ENCODE data around the gene C11orf98. TPM values are rescaled to one million over a fixed set of nuclear protein-coding genes. Genes with fewer than 3 reads are reported as not detected.
A peak's percentile ranks its signal among the peaks of the same experiment; 100 is the strongest.
"Not testable (repeated sequence)": the region's sequence is repeated elsewhere in the genome, so short reads cannot be mapped to it uniquely, and the experiment has no call there.

C11orf98 gene
- total RNA-seq, 3 donors from 2014 or later: 174 to 212 (median 206) TPM

DNA sequence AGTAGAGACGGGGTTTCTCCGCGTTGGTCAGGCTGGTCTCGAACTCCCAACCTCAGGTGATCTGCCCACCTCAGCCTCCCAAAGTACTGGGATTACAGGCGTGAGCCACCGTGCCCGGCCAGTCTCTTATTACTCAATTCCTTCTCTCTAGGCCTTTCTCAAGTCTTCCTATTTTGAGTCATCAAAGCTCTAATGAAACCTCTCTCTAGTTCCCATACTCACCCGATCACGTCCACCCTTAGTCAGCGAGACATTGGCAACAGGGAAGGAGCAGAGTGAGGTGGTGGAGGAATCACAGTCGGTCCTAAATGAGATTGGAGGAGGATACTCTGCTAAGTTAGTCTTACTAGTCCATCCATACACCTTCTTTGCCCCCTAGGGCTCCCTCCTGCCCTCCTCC, 37.2 kb upstream of the C11orf98 start:
- DNase-seq: no peak
- no peak for ATAC-seq
- Mint-ChIP-seq H3K36me3 (ENCODE audit: insufficient read depth) (peaks cover 5% of the 10 kb centered on the region), H3K27me3 (ENCODE audit: low read depth) (no peaks in the 10 kb centered on the region), H3K4me3 (no peak overlapping the region), H3K4me1 (ENCODE audit: low read depth) (peaks cover 20% of the 10 kb centered on the region), H3K9me3 (no peaks in the 10 kb centered on the region)

DNA sequence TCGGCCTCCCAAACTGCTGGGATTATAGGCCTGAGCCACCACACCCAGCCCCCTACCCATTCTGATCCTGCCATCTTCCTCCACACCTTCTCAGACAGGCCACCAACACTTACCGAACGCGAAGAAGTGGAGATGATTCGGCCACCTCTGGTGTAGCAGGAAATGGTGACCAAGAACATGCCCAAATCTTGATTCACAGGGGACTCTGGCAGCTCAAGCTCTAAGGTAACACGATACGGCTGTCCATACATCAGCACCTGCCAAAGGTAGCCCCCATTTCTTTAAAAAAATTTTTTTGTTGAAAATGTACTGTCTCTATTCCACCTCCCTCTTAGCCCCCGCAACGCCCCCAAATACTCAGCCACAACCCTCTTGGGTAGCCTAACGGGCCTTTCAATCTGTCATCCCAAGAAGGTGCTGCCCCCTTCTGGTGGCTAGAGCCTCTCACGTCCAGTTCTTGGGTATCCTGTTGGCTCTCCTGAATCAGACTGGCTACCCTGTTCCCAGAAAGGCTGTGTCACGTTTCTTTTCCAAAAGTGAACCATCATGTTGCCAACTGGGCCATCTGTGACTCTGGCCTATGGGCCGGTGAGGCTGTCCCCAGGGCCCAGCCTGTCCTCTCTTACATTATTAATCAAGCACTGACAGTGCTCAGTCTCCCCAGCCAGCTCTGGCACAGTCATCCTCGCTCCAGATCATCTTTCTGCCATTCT, 29.6 kb upstream of the C11orf98 start:
- DNase-seq (peak; percentile 75), ATAC-seq (peak; percentile 93 to 96)
- H3K27me3 Mint-ChIP-seq (ENCODE audit: low read depth): no peaks in the 10 kb centered on the region
- peaks cover 20% of the 10 kb centered on the region for H3K36me3 Mint-ChIP-seq (ENCODE audit: insufficient read depth)
- no peak overlapping the region for H3K4me3 Mint-ChIP-seq
- H3K4me1 Mint-ChIP-seq (ENCODE audit: low read depth): peaks cover 6% of the 10 kb centered on the region
- no peaks in the 10 kb centered on the region for H3K9me3 Mint-ChIP-seq

DNA sequence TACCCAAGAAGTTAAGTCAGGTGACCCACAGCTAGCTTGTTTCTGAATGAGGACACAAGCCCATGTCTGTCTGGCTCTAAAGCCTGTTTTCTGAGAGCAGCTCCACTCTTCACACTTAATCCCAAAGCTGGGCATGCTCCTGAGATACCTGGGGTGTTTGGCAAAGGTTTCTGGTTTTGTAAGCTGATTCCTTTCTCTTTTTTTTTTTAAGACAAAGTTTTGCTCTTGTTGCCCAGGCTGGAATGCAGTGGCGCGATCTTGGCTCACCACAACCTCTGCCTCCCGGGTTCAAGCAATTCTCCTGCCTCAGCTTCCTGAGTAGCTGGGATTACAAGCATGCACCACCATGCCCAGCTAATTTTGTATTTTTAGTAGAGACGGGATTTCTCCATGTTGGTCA, 28.6 kb upstream of the C11orf98 start:
- H3K4me1 Mint-ChIP-seq (ENCODE audit: low read depth); DNase-seq; H3K4me3 Mint-ChIP-seq; H3K9me3 Mint-ChIP-seq; ATAC-seq; H3K27me3 Mint-ChIP-seq (ENCODE audit: low read depth): not testable (repeated sequence)
- peaks cover 20% of the 10 kb centered on the region for H3K36me3 Mint-ChIP-seq (ENCODE audit: insufficient read depth)

DNA sequence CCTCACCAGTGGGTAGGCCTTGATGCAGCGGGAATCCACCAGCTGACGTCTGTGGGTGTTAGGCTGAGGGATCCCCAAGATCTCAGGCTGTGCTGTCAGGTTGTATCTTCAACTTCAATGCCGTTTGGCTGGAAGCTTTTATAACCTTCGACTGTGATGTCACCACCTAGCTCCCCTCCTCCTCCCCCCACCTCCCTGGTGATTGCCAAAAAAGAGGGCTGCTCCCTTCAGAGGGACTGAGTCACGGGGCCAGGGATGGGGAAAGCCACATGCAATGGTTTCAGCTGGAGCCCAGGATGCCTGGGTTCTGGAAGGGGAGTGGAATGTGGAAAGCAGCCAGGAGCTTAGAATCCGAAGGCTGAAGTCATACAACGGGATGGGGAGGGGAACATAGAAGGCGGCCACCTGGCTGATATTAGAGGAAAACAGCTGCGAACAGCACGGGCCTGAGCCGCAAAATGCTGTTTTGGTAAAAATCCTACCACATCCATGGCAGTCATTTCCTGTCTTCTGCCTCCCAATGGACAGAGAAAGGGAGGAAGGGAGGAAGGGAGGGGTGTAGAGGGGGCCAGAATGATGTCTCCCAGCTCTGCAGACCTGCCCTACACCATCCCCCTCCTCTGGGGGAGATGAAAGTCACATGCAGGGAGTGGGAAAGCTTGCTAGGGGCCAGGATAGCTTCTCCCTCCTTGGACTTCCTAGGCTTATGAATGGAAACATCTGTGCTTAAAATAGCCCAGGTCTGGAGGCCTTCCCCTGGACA, 24.6 kb upstream of the C11orf98 start, which contains the start of gene LRRN4CL:
Gene LRRN4CL, minus strand, starts transcription at position 110 of the 763 bp plus-strand sequence. CDS start 1,022 bp downstream, outside the sequence.
- DNase-seq (no peak), ATAC-seq (no peak)
- H3K27me3 Mint-ChIP-seq (ENCODE audit: low read depth): peaks cover 4% of the 10 kb centered on the region
- peaks cover 16% of the 10 kb centered on the region for H3K36me3 Mint-ChIP-seq (ENCODE audit: insufficient read depth)
- H3K4me1 Mint-ChIP-seq (ENCODE audit: low read depth): peaks cover 1% of the 10 kb centered on the region
- no peak within 1 kb of the TSS for H3K4me3 Mint-ChIP-seq
- H3K9me3 Mint-ChIP-seq: no peaks in the 10 kb centered on the region

DNA sequence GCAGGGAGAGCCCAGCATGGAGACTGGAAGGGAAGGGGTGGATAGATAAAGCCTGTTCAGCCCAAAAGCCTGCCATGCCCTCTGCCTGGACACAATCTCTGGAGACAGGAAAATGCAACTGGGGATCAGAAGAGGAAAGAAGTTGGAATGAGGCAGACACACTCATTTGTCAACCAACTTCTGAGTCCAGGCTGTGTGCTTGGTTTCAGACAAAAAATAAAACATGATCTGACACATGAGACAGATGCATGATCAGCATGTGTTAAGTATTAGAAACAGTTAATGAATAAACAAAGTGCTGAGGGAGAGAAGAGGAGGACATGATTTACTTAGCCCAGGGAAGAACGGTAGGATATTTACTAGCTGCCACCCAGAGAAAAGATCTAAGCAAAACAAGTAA, 23.5 kb upstream of the C11orf98 start:
- ATAC-seq (no peak), DNase-seq (no peak)
- peaks cover 16% of the 10 kb centered on the region for H3K36me3 Mint-ChIP-seq (ENCODE audit: insufficient read depth)
- H3K4me3 Mint-ChIP-seq: no peak overlapping the region
- H3K27me3 Mint-ChIP-seq (ENCODE audit: low read depth): peaks cover 4% of the 10 kb centered on the region
- H3K4me1 Mint-ChIP-seq (ENCODE audit: low read depth): no peaks in the 10 kb centered on the region
- H3K9me3 Mint-ChIP-seq: no peaks in the 10 kb centered on the region

- Mint-ChIP-seq H3K4me1 (ENCODE audit: low read depth) (no peaks in the 10 kb centered on the region), H3K9me3 (no peaks in the 10 kb centered on the region), H3K27me3 (ENCODE audit: low read depth) (peaks cover 4% of the 10 kb centered on the region), H3K4me3 (no peak overlapping the region), H3K36me3 (ENCODE audit: insufficient read depth) (peaks cover 14% of the 10 kb centered on the region)
- ATAC-seq: peak in 1 of 2 donors; percentile 37
- no peak for DNase-seq
These were observed 22.7 kb upstream of the C11orf98 start for GRCh38 chr11:62687508-62688396.

- H3K36me3 Mint-ChIP-seq (ENCODE audit: insufficient read depth): peaks cover 8% of the 10 kb centered on the region
- ATAC-seq: no peak
- H3K4me1 Mint-ChIP-seq (ENCODE audit: low read depth): peaks cover 17% of the 10 kb centered on the region
These were observed 17.5 kb upstream of the C11orf98 start for GRCh38 chr11:62682518-62682917.

DNA sequence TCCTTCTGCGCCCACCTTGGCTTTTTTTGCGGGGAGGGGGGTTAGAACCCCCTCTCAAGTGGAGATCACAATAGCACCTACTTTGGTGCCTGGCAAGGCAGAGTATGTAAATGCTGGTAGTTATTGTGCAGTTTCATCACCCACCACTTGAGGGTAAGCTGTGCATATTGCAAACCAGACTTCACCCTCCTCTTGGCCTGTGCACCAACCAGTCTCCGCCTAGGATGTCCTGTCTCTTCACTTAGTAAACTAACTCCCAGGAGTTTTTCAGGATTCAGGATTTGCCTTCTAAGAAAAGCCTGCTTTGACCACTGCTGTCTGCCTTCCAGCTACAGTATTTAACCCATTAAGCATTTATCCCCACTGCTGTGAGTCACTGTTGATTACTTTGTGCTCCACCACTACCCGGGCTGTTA, 15.8 kb upstream of the C11orf98 start:
- Mint-ChIP-seq H3K9me3 (no peaks in the 10 kb centered on the region), H3K36me3 (ENCODE audit: insufficient read depth) (peaks cover 11% of the 10 kb centered on the region), H3K27me3 (ENCODE audit: low read depth) (no peaks in the 10 kb centered on the region), H3K4me3 (peak overlapping the region; percentile 64), H3K4me1 (ENCODE audit: low read depth) (peaks cover 25% of the 10 kb centered on the region)
- ATAC-seq (peak; percentile 64 to 70), DNase-seq (no peak)

More at GRCh38 chr11:62682518-62682917, 17.5 kb upstream of the C11orf98 start:
- DNase-seq: no peak
- no peaks in the 10 kb centered on the region for H3K27me3 Mint-ChIP-seq (ENCODE audit: low read depth)
- H3K4me3 Mint-ChIP-seq: no peak overlapping the region
- no peaks in the 10 kb centered on the region for H3K9me3 Mint-ChIP-seq

- no peaks in the 10 kb centered on the region for H3K27me3 Mint-ChIP-seq (ENCODE audit: low read depth)
- no peaks in the 10 kb centered on the region for H3K9me3 Mint-ChIP-seq
These were observed 14.0 kb upstream of the C11orf98 start, which contains the start of gene UBXN1 for GRCh38 chr11:62678770-62679696. Gene UBXN1, minus strand, starts transcription at chr11:62679073. Its CDS starts 150 bp downstream, at chr11:62678923.

GRCh38 chr11:62678433-62678769, 13.4 kb upstream of the C11orf98 start:
- DNase-seq (no peak), ATAC-seq (no peak)
- Mint-ChIP-seq H3K4me1 (ENCODE audit: low read depth) (peaks cover 26% of the 10 kb centered on the region), H3K4me3 (peak overlapping the region; percentile 90), H3K9me3 (no peaks in the 10 kb centered on the region), H3K27me3 (ENCODE audit: low read depth) (no peaks in the 10 kb centered on the region), H3K36me3 (ENCODE audit: insufficient read depth) (peaks cover 13% of the 10 kb centered on the region)

More at GRCh38 chr11:62678770-62679696, 14.0 kb upstream of the C11orf98 start, which contains the start of gene UBXN1:
- DNase-seq (peak; percentile 78), ATAC-seq (peak; percentile 86 to 90)
- Mint-ChIP-seq H3K36me3 (ENCODE audit: insufficient read depth) (peaks cover 13% of the 10 kb centered on the region), H3K4me1 (ENCODE audit: low read depth) (peaks cover 26% of the 10 kb centered on the region), H3K4me3 (peak within 1 kb of the TSS; percentile 90)

DNA sequence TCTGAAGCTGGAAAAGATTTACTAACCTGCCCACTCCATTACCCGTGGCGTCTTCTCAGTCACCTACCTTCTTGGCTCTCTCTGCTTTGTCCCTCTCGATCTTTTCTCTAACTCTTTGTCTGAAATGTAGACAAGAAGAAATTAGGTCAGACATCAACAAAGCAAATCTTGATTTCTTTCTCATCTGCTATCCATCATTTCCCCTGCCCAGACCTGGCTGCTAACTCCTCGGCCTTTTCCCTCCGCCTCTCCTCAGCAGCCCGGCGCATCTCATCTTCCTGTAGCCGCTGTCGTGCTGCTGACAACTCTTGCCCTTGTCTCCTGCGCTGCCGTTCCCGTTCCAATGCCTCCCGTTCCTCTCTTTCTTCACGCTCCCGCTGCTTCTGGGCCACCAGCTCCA, 12.7 kb upstream of the C11orf98 start:
- H3K36me3 Mint-ChIP-seq (ENCODE audit: insufficient read depth): peaks cover 13% of the 10 kb centered on the region
- DNase-seq: no peak
- H3K4me3 Mint-ChIP-seq: peak overlapping the region; percentile 90
- peaks cover 29% of the 10 kb centered on the region for H3K4me1 Mint-ChIP-seq (ENCODE audit: low read depth)
- no peak for ATAC-seq
- H3K27me3 Mint-ChIP-seq (ENCODE audit: low read depth): no peaks in the 10 kb centered on the region
- no peaks in the 10 kb centered on the region for H3K9me3 Mint-ChIP-seq

DNA sequence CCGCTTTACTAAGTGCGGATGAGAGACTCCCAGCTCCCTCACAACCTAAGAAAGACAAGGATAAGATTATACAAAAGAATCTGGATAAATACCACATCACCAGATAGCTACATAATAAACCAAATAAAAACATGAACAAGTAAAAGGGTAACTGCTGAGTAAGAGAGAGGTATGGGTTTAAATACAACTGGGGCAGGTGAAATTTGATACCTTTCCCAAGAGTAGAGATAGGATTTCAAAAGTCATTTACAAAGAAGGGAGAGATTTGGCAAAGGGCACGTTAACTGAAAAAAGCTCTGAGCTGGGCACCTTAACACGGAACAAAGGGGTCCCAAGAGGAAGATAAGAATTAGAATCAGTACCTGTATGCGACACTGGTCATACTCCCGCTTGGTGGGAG, 12.1 kb upstream of the C11orf98 start:
- H3K4me1 Mint-ChIP-seq (ENCODE audit: low read depth): peaks cover 33% of the 10 kb centered on the region
- H3K4me3 Mint-ChIP-seq: peak overlapping the region; percentile 90

GRCh38 chr11:62676698-62677097, 11.7 kb upstream of the C11orf98 start:
- Mint-ChIP-seq H3K27me3 (ENCODE audit: low read depth) (no peaks in the 10 kb centered on the region), H3K36me3 (ENCODE audit: insufficient read depth) (peaks cover 13% of the 10 kb centered on the region), H3K4me3 (peak overlapping the region; percentile 90), H3K9me3 (no peaks in the 10 kb centered on the region), H3K4me1 (ENCODE audit: low read depth) (peaks cover 35% of the 10 kb centered on the region)
- ATAC-seq (no peak), DNase-seq (no peak)

More for the DNA sequence above, 12.1 kb upstream of the C11orf98 start:
- ATAC-seq: no peak
- DNase-seq: no peak
- Mint-ChIP-seq H3K9me3 (no peaks in the 10 kb centered on the region), H3K36me3 (ENCODE audit: insufficient read depth) (peaks cover 13% of the 10 kb centered on the region), H3K27me3 (ENCODE audit: low read depth) (no peaks in the 10 kb centered on the region)

Measured in activated T-cell treated with anti-CD3 and anti-CD28 coated beads, Interleukin-2, amount 50 U/mL, for 4 hours (primary cell).